Uterus (tissue), 4 donors: ENCODE measurements around the gene CHMP2B. TPM values are rescaled to one million over a fixed set of nuclear protein-coding genes. Genes with fewer than 3 reads are reported as not detected.

Source experiments
- DNase-seq, 2 donors: peaks; one replicate each; pipeline ENCODE4 v3.0.0-alpha.2; 2019 to 2020
- H3K27ac ChIP-seq, 2 donors: fragments of 200-600 bp; sonication (generic); 1 replicate in 1 of 2; 2 replicates in 1 of 2; pipeline ENCODE4 v1.5.1; 2016 to 2018
- H3K27me3 ChIP-seq, 2 donors: fragments of 200-600 bp; sonication (generic); one replicate each; pipeline ENCODE4 v1.5.1; 2018 to 2019; ENCODE audit warnings: control low read depth in 1 of 2
- H3K36me3 ChIP-seq, 2 donors: fragments of 200-600 bp; sonication (generic); one replicate each; pipeline ENCODE4 v1.5.1; 2019; ENCODE audit warnings: control low read depth in 1 of 2
- H3K4me1 ChIP-seq, 2 donors: fragments of 200-600 bp; sonication (generic); one replicate each; pipeline ENCODE4 v1.5.1; 2018 to 2019; ENCODE audit warnings: control low read depth in 1 of 2
- H3K4me3 ChIP-seq, 2 donors: fragments of 200-600 bp; sonication (generic); 1 replicate in 1 of 2; 2 replicates in 1 of 2; pipeline ENCODE4 v1.5.1; 2018 to 2019; ENCODE audit warnings: mild to moderate bottlenecking in 1 of 2
- H3K9me3 ChIP-seq, 2 donors: fragments of 200-600 bp; sonication (generic); one replicate each; pipeline ENCODE4 v1.5.1; 2019; ENCODE audit warnings: control low read depth in 1 of 2
- CTCF ChIP-seq, 4 experiments: fragments of 200-600 bp in 2 of 4; fragments of 450-650 bp in 2 of 4; sonication (generic) in 2 of 4; IDR thresholded peaks; one replicate each; pipeline ENCODE4 v1.5.1; 2016 to 2019; ENCODE audit warnings: antibody characterized with exemption in 4 of 4, mild to moderate bottlenecking in 2 of 4, moderate library complexity in 1 of 4
- POLR2A ChIP-seq, 2 donors: fragments of 450-650 bp; IDR thresholded peaks; one replicate each; pipeline ENCODE4 v1.6.1; 2016; ENCODE audit warnings: antibody characterized with exemption in 2 of 2, mild to moderate bottlenecking in 1 of 2, moderate library complexity in 1 of 2
- intact Hi-C: fragments of 100-400 bp; cut with DNase I; formaldehyde crosslinking; loops from one replicate; pipeline ENCODE4 v1.15.1; 2023; ENCODE audit warnings: low total_unique reads
- total RNA-seq, 4 donors: library from RNA; depleted of rRNA in 3 of 4; stranded (reverse); fragments of >200 nt in 3 of 4; gene quantifications; one replicate each; pipeline versions ENCODE4 v1.1.0 to v1.2.4, GENCODE V29; 2014 to 2023
- donor health status: DM: yes; HTN: yes; CAD: no.

The CHMP2B gene
- total RNA-seq, result 10 to 100 TPM; 12.6 to 59.4 (median 41.6) TPM

GRCh38 chr3:87227104-87227834, at the start of gene CHMP2B:
Gene CHMP2B, plus strand, starts transcription at chr3:87227309. Its CDS starts 214 bp downstream, at chr3:87227523.
- H3K27ac ChIP-seq, result peak within 1 kb of the TSS; percentile 94 to 99
- peak; percentile 84 to 86 for TF ChIP-seq POLR2A (IDR thresholded peaks at IDR 0.05)
- peak in 1 of 4 experiments; percentile 2 for TF ChIP-seq CTCF (IDR thresholded peaks at IDR 0.05)
- no peaks in the 10 kb centered on the region for H3K27me3 ChIP-seq
- H3K4me1 ChIP-seq, result peaks cover 0 to 6% of the 10 kb centered on the region in 2 donors
- no peaks in the 10 kb centered on the region for H3K9me3 ChIP-seq
- peak within 1 kb of the TSS; percentile 91 to 100 for H3K4me3 ChIP-seq
- peak; percentile 93 for DNase-seq
- H3K36me3 ChIP-seq, result no peaks in the 10 kb centered on the region
- intact Hi-C loops, result no loop called here

DNA sequence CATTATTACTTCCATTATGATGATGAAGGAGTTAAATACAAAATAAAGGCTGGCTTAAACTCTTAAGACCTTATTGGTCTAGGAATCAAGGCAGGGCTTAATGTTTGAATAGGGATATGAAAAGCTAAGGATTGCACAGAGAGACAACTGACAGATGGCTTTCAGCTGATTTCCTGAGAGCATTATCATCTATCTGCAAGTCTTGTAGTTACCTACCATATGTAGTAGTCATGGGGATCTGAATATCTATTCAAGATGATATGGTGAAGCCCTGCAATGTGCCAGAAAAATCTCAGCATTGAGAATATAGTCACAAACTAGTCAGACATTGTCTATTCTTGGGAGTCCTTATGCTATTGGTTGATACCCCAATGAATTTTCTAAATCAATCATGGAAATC, 47.5 kb upstream of the CHMP2B start:
- intact Hi-C loops, result no loop called here
- Histone ChIP-seq H3K36me3 (no peaks in the 10 kb centered on the region), H3K27me3 (no peaks in the 10 kb centered on the region), H3K4me1 (no peaks in the 10 kb centered on the region), H3K4me3 (no peak overlapping the region), H3K9me3 (no peaks in the 10 kb centered on the region), H3K27ac (no peak overlapping the region)
- TF ChIP-seq POLR2A (IDR thresholded peaks at IDR 0.05) (no peak), CTCF (IDR thresholded peaks at IDR 0.05) (no peak)
- DNase-seq, result no peak

DNA sequence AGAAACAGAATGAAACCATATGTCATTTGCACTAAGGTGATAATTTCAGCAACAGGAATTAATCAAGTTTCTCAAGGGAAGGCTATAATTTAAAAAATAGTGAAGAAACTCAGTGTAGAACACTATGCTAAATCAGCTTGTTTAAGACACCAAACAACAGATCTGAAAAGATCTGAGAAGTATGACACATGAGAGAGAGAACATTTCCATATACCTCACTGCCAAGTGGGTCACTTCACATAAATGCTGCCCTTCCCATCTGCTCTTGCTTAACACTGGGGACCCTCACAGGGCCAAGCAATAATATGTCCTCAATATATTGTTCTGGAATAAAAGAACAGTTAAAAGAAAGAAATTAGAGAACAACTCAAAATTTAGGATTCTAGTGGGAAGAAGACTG, 45.6 kb upstream of the CHMP2B start:
- no peak for TF ChIP-seq CTCF (IDR thresholded peaks at IDR 0.05)
- TF ChIP-seq POLR2A (IDR thresholded peaks at IDR 0.05), result no peak
- no peaks in the 10 kb centered on the region for H3K4me1 ChIP-seq
- H3K27me3 ChIP-seq, result no peaks in the 10 kb centered on the region
- no peak overlapping the region for H3K27ac ChIP-seq
- H3K4me3 ChIP-seq, result no peak overlapping the region
- no peak for DNase-seq
- no peaks in the 10 kb centered on the region for H3K9me3 ChIP-seq
- no peaks in the 10 kb centered on the region for H3K36me3 ChIP-seq
- intact Hi-C loops, result no loop called here

- intact Hi-C loops, result no loop called here
- no peak overlapping the region for H3K4me3 ChIP-seq
- no peaks in the 10 kb centered on the region for H3K4me1 ChIP-seq
These were observed 45.1 kb upstream of the CHMP2B start for GRCh38 chr3:87182023-87182422.

More at GRCh38 chr3:87182023-87182422, 45.1 kb upstream of the CHMP2B start:
- TF ChIP-seq CTCF (IDR thresholded peaks at IDR 0.05) (no peak), POLR2A (IDR thresholded peaks at IDR 0.05) (no peak)
- H3K9me3 ChIP-seq, result no peaks in the 10 kb centered on the region
- no peaks in the 10 kb centered on the region for H3K36me3 ChIP-seq
- H3K27ac ChIP-seq, result no peak overlapping the region
- H3K27me3 ChIP-seq, result no peaks in the 10 kb centered on the region
- no peak for DNase-seq
